GM19372 (cell line): ENCODE data around the gene IFT122.

Experiments
- ATAC-seq: cut with Tn5 transposase; IDR thresholded peaks from one replicate; pipeline ENCODE4 v1.9.1; 2021; ENCODE audit warnings: mild to moderate bottlenecking, low read depth, moderate library complexity; ENCODE audit not compliant: unreplicated experiment

IFT122 gene

DNA sequence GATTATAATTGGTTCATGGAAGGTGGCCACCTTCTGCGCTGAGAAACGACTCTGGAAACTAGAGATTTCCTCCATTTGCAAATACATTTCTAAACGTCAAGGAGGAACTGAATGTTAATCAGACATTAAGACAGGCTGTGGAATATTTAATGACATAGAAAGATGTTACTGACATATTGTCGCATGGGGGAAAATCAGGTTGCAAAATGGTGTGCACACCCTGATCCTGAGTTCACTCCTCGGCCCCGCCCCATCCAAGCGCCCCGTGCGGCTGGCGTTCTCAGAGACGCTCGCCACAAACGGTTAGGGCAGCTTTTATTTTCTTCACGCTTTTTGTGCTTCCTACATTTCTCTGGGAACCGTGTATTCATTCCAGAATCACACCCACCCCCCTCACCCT, 113.7 kb downstream of the IFT122 start:
- no peak for ATAC-seq

- no peak for ATAC-seq
Observed at GRCh38 chr3:129554356-129555152, 114.5 kb downstream of the IFT122 start.

- ATAC-seq: no peak
Observed at GRCh38 chr3:129555153-129555550, 115.1 kb downstream of the IFT122 start.

DNA sequence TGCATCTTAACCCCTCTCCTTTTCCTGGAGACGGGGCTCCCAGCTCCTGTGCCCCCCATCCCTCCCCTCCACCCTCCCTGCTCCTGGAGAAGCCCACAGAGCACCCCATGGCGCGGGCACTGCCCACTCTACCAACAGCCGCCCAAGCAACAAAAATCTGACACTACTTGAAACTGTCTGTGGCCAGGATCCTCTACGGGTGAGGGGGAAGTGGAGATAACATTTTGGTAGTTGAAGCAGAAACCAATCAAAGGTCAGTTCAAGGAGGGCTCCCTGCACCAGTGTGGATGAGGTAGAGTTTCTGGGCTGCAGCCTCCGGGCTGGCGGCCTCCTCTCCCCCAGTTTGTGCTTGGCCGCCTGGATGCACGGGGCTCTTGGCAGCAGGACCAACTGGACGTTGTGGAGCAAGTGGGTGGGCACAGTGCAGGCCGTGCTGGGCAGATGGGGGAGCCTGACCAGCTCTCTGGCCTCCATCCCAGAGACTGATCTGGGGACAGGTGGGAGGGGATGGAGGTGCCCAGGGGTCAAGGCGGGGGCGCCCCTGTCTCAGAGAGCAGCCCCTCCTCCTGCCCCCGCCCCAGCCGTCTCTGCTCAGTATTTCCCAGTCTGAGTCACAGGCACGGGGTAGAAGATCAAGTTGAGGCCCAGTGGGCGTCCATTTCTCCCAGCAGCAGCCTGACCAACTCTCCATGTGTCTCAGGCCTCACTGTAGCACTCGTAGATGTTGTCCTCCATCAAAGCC, 115.8 kb downstream of the IFT122 start:
- ATAC-seq: no peak

DNA sequence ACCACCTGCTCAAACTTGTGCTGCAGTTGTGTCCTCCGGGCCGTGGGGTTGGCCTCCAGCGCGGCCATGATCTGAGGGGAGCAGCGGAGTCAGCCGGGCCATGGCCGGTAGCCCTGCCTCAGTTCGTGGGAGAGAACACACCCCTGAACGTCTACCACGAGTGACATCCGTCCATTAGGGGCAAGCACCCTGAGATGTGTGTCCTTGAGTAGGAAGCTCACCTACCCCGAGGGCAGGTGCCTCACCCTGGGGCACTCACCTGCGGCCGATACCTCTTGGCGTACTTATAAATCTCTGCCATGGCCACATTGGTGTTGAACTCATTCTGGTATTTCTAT, 116.3 kb downstream of the IFT122 start:
- no peak for ATAC-seq

- no peak for ATAC-seq
Observed at GRCh38 chr3:129556890-129557547, 117.0 kb downstream of the IFT122 start.

DNA sequence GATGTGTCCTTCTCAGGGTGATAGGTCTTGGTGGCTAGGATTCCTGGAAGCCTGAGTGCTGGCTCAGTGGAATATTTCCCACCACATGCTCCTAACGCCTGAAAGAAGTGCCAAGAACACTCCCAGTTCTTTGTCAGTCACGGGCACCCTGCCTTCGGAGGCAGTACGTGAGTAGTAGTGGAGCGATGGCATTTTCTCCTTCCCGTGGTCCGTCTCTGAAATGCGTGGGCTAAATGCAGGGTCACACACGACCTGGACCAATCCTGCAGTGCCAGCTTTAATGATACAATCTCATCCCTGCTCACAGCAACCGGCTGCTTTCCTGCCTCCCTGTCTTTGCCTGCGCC, 117.5 kb downstream of the IFT122 start:
- no peak for ATAC-seq

DNA sequence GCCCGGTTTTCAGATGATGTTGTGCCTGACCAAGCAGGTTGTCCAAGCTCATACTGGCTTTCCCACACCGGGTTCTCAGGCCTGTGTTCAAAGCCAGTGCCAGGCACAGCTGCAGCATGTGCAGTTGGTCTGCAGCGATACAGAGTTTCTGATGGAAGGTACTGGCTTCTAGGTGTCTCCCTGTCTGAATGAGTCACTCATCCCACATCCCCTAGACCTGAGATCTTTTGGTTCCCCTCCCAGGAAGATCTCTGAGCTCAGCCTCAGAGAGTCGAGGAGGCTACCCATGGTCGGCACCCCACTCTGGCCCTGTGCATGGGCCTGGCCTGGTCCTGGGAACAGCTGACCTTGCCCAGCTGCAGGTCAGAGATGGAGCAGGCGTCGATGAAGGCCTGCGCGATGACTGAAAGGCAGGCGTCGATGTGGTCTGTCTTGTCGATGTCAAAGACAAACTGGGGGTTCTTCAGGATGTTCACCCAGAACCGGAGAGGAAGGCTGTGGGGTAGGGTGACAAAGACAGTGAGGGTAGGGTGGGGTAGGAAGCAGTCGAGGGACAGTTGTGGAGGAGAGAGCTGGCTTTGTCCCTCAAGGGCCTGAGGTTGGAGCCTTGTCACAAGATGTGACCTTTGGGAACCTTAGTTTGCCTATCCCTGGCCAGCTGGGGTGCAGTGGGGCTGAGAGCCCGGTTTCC, 118.2 kb downstream of the IFT122 start:
- no peak for ATAC-seq

GRCh38 chr3:129558772-129559564, 118.9 kb downstream of the IFT122 start:
- no peak for ATAC-seq

- ATAC-seq: no peak
Observed at GRCh38 chr3:129559565-129560079, 119.6 kb downstream of the IFT122 start.

DNA sequence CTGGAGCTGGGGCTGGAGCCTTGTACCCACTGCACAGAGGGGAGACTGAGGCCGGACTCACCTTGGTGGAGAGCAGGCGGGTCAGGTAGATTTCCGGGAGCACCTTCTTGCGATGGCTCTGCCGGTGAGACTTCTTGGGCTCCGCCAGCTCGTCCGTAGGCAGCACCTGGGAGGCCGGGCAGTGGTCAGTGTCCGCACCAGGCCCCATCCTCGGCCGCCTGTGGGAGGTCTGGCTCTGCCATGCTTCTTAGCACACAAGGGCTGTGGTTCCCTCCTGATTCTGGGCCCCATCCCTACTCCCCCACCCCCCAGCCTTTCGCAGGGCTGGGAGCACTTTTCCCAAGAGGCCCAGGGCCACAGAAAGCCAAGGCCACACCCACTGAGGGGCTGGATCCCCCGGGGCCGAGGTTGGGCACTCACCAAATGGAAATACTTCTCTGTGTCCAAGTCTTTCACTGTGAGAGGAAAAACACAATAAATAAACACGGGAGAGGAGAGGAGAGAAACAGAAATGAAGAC, 120.3 kb downstream of the IFT122 start:
- ATAC-seq: no peak

DNA sequence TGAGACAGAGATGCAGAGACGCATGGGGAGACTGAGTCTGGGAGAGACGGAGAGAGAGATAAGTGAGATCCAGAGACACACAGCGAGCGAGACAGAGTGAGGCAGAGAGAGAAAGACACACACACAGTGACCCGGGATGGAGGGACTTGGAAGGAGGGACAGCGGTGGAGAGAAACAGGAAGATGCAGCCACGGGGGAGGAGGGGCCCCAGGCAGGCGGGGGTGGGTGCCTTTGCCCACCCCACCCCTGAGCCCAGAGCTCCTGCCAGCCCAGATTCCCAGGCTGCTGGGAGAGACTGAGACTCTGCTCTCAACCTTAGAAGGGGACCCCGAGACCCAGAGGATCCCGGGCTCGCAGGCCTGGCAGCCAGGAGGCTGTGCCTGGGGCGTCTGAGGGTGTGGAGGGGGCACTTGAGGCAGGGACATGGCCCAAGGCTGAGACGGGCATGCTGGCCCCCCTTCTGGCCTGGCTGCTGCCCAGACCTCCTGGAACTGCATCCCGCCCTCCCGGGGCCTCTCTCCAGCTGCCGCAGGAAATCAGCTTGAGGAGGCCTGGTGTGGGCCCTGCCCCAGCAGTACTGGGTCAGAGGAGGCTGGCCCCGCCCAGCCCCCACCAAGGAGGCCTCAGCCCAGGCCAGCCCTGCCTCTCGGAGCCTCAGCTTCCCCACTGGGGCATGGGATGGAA, 121.0 kb downstream of the IFT122 start:
- no peak for ATAC-seq

- ATAC-seq: no peak
Observed at GRCh38 chr3:129561619-129562248, 121.7 kb downstream of the IFT122 start.

DNA sequence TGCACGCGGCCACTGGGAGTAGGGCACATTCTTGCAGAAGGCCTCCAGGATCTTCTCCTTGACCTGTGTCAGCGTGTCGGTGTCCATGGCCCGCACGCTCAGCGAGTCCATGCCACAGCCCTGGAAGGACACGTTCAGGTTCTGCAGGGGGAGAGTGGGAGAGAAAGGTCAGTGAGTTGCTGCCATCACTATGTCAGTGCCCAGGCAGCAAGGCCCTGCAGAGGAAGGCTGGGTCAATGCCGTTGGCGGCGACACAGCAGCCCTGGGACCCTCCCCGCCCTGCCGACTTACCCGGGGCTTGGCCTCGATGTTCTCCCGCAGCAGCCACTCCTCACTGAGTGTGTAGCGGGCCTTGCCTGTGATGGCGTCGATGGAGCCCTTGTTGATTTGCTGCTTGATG, 122.8 kb downstream of the IFT122 start:
- no peak for ATAC-seq

DNA sequence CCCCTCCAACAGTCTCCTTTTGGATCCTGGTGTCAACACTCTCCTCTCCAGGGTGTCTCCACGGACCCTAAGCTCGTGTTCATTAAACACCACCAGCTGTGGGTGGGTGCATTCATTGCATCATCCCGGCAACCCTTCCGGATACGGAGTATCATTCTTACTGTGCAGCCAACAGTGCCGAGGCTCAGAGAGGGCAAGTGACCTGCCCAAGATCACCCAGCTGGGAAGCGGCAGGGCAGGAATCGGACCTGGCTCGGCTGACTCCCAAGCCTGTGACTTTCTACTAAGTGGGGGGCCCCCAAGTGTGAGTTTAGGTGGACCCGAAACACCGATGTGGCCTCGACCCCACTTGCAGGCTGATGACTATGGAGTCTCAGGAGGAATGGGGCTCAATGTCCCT, 123.3 kb downstream of the IFT122 start:
- ATAC-seq: no peak

- ATAC-seq: no peak
Observed at GRCh38 chr3:129563850-129564535, 124.0 kb downstream of the IFT122 start.

GRCh38 chr3:129564981-129565644, 125.1 kb downstream of the IFT122 start:
- no peak for ATAC-seq

DNA sequence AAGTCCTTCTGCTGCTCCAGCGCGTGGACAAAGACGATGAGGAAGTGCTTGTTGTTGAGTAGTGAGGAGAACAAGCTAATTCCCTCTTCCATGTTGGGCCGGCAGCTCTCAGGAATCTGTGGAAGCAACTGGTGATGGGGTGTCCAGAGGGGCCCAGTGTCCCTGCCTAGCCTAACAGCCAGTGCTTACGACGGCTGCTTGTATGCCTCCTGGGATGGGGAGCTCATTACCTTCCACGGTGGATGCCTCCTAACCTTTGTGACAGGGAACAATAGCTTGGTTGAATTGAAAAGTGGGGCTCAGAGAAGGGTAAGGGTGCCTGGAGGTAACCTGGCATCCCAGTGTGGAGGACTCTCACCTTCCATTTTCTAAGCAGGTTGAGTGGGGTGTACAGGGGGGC, 125.9 kb downstream of the IFT122 start:
- ATAC-seq: no peak
